Right cardiac atrium (tissue), 5 donors: Measurements from ENCODE around the gene NKX2-4. TPM values are rescaled to one million over a fixed set of nuclear protein-coding genes. Genes with fewer than 3 reads are reported as not detected.

Experiments
- ATAC-seq, 2 donors: fragments of 200-7000 bp; cut with Tn5 transposase; one replicate each; pipeline versions ENCODE4 v1.8.0 to v1.9.1; 2020; ENCODE audit warnings: moderate library complexity in 2 of 2, mild to moderate bottlenecking in 1 of 2
- DNase-seq, 3 donors: peaks; one replicate each; pipeline ENCODE4 v3.0.0-alpha.2; 2020
- H3K27ac ChIP-seq: one replicate; pipeline ENCODE4 v1.5.1; 2013; ENCODE audit warnings: mild to moderate bottlenecking, low read length, control low read depth, moderate library complexity
- H3K27me3 ChIP-seq: one replicate; pipeline ENCODE4 v1.6.1; 2013; ENCODE audit not compliant: control insufficient read depth, insufficient read depth
- H3K4me1 ChIP-seq: one replicate; pipeline ENCODE4 v1.6.1; 2013; ENCODE audit warnings: low read length; ENCODE audit not compliant: control insufficient read depth, insufficient read depth
- H3K4me3 ChIP-seq: one replicate; pipeline ENCODE4 v1.5.1; 2013; ENCODE audit warnings: low read length, control low read depth
- H3K9me3 ChIP-seq: one replicate; pipeline ENCODE4 v1.6.1; 2013; ENCODE audit warnings: low read length; ENCODE audit not compliant: control insufficient read depth
- WGBS: extraction: QIAGEN DNeasy Blood & Tissue Kit; methylation state at CpG from one replicate; pipeline ENCODE4 v1.1.7; 2013; 5-methylcytosine and 5-hydroxymethylcytosine counted together
- intact Hi-C, 4 donors: fragments of 100-400 bp; cut with DNase I; formaldehyde crosslinking; loops; one replicate each; pipeline versions ENCODE4 v1.11.0 to v1.14.0; 2022 to 2023
- polyA plus RNA-seq: library from polyadenylated mRNA; stranded (reverse); fragments of 200-250 nt; gene quantifications from one replicate; pipeline ENCODE4 v1.2.3, GENCODE V29; 2013
- total RNA-seq, 4 donors: library from RNA; stranded (reverse); fragmentation: NEBNext Ultra II Directional; extraction: Animal tissue kit (Norgen Biotek cat#: 25700); gene quantifications; one replicate each; pipeline ENCODE4 v1.2.1, GENCODE V29; 2021
- donor health status: healthy with polysubstance abuse.
- donor health status: DM: no; HTN: yes; CAD: no.
- donor health status: DM: no; HTN: no; CAD: no.
- donor health status: DM: no; HTN: yes; CAD: no; lungs with severe emphysema.
- donor health status: DM: yes; HTN: yes; CAD: no.

NKX2-4 gene
- total and polyA plus RNA-seq, 5 donors: not detected

GRCh38 chr20:21358737-21359136 is 38.6 kb downstream of the NKX2-4 start:
- no peak overlapping the region for H3K4me3 ChIP-seq
- ATAC-seq (no peak), DNase-seq (no peak)
- H3K9me3 ChIP-seq: no peaks in the 10 kb centered on the region
- intact Hi-C loops: no loop called here
- H3K4me1 ChIP-seq: no peaks in the 10 kb centered on the region
- WGBS: 90% methylated on average over 5 of the region's 5 CpGs
- H3K27me3 ChIP-seq: no peaks in the 10 kb centered on the region
- H3K27ac ChIP-seq: no peak overlapping the region

- ATAC-seq (no peak), DNase-seq (no peak)
- H3K9me3 ChIP-seq: no peaks in the 10 kb centered on the region
- H3K27ac ChIP-seq: no peak overlapping the region
- WGBS: 75% methylated on average over 1 of the region's 1 CpG
- no peaks in the 10 kb centered on the region for H3K27me3 ChIP-seq
- no peak overlapping the region for H3K4me3 ChIP-seq
- intact Hi-C loops: no loop called here
- no peaks in the 10 kb centered on the region for H3K4me1 ChIP-seq
Measured at GRCh38 chr20:21357844-21358243, 39.5 kb downstream of the NKX2-4 start.

- no peak for DNase-seq
- ATAC-seq: no peak
- intact Hi-C loops: no loop called here
Measured at GRCh38 chr20:21356386-21356785, 40.9 kb downstream of the NKX2-4 start.

GRCh38 chr20:21355981-21356380 is 41.3 kb downstream of the NKX2-4 start:
- ATAC-seq (no peak), DNase-seq (no peak)
- intact Hi-C loops: no loop called here
- WGBS: 96% methylated on average over 1 of the region's 1 CpG
- Histone ChIP-seq H3K4me3 (no peak overlapping the region), H3K4me1 (no peaks in the 10 kb centered on the region), H3K9me3 (no peaks in the 10 kb centered on the region), H3K27me3 (no peaks in the 10 kb centered on the region), H3K27ac (no peak overlapping the region)

More at GRCh38 chr20:21356386-21356785, 40.9 kb downstream of the NKX2-4 start:
- no peaks in the 10 kb centered on the region for H3K4me1 ChIP-seq
- H3K27ac ChIP-seq: no peak overlapping the region
- H3K27me3 ChIP-seq: no peaks in the 10 kb centered on the region
- H3K9me3 ChIP-seq: no peaks in the 10 kb centered on the region
- no peak overlapping the region for H3K4me3 ChIP-seq

- Histone ChIP-seq H3K27ac (no peak overlapping the region), H3K4me3 (no peak overlapping the region), H3K27me3 (no peaks in the 10 kb centered on the region), H3K9me3 (no peaks in the 10 kb centered on the region), H3K4me1 (no peaks in the 10 kb centered on the region)
- ATAC-seq (no peak), DNase-seq (no peak)
- intact Hi-C loops: no loop called here
- 98% methylated on average over 1 of the region's 1 CpG for WGBS
Measured at GRCh38 chr20:21353236-21353635, 44.1 kb downstream of the NKX2-4 start.

GRCh38 chr20:21352703-21353102 is 44.6 kb downstream of the NKX2-4 start:
- intact Hi-C loops: no loop called here
- DNase-seq: no peak

More at GRCh38 chr20:21352703-21353102, 44.6 kb downstream of the NKX2-4 start:
- H3K27me3 ChIP-seq: no peaks in the 10 kb centered on the region
- H3K4me1 ChIP-seq: no peaks in the 10 kb centered on the region
- H3K27ac ChIP-seq: no peak overlapping the region
- no peak for ATAC-seq
- H3K4me3 ChIP-seq: no peak overlapping the region
- no peaks in the 10 kb centered on the region for H3K9me3 ChIP-seq

Other genes starting within 250 kb of the NKX2-4 start
- gene XRN2, start 94.2 kb downstream of the NKX2-4 start, total RNA-seq: 10 to 100 TPM; 32.0 to 34.7 (median 33.8) TPM
- 13.2 TPM for gene XRN2, start 94.2 kb downstream of the NKX2-4 start, polyA plus RNA-seq
- not detected for gene NKX2-2, start 116.5 kb upstream of the NKX2-4 start, total RNA-seq
- gene NKX2-2, start 116.5 kb upstream of the NKX2-4 start, polyA plus RNA-seq: not detected